ENCODE data around the gene FOXP1.
A peak's percentile ranks its signal among the peaks of the same experiment; 100 is the strongest.

FOXP1 gene

DNA sequence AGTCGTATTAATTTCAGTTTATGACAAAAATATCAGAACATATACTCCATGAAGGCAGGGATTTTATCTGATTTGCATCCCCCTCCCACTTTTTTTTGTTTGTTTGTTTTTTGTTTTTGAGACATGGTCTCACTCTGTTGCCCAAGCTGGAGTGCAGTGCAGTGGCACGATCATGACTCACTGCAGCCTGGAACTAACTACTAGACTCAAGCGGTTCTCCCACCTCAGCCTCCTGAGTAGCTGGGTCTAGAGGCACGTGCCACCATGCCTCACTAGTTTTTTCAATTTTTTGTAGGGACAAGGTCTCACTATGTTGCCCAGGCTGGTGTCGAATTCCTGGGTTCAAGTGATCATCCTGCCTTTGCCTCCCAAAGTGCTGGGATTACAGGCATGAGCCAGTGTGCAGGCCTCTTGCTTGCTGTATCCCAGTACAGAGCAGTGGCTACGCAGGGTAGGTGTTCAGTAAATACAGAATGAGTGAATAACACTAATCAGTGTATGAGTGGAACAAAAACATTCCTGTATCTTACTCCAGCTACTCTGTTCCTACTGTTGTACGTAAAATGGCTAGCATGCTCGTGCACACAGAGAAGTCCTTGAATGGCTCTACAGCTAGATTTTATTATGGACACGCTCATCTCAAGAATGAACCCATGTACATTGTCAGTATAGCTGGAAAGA is 272.4 kb downstream of the FOXP1 start:
- H3K4me3 Mint-ChIP-seq = no peak overlapping the region
- DNase-seq = no peak
- peak overlapping the region; percentile 66 for H3K27ac Mint-ChIP-seq
- H3K36me3 Mint-ChIP-seq (ENCODE audit: low read depth) = peaks cover 5% of the 10 kb centered on the region
- no peaks in the 10 kb centered on the region for H3K9me3 Mint-ChIP-seq
- H3K27me3 Mint-ChIP-seq = no peaks in the 10 kb centered on the region
- peaks cover 79% of the 10 kb centered on the region for H3K4me1 Mint-ChIP-seq (ENCODE audit: low read depth)

DNA sequence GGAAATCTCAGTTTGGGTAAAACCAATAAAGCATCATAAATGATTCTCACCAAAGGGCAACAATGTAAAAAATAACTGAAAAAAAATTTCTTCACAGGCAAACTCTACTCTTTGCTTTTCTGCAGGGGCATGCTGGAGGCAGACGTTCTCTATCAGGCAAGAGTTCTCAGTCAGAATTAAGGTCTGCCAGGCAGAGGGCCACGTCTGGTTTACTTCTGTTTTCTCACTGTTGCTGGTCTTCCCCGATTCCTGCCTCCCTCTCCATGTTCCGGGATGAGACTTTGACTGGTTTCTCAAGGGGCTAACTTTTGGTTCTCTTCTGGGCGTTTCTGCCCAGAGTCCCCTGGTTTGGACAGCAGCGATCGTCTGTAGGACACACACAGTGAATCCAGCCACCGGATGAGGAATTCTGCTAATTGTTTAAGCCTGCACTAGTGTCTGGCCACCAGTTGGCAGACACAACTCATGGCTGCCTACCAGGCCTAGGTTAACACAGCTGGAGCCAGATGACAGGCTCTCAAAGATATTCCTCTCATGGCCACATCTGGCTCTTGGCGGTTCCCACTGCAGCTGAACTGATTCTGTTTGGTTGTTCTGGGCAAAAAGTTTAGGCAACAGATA is 273.1 kb downstream of the FOXP1 start:
- Mint-ChIP-seq H3K27me3 (no peaks in the 10 kb centered on the region), H3K27ac (peak overlapping the region; percentile 66), H3K4me3 (no peak overlapping the region), H3K36me3 (ENCODE audit: low read depth) (peaks cover 8% of the 10 kb centered on the region), H3K4me1 (ENCODE audit: low read depth) (peaks cover 79% of the 10 kb centered on the region), H3K9me3 (no peaks in the 10 kb centered on the region)
- DNase-seq = no peak

- Mint-ChIP-seq H3K9me3 (no peaks in the 10 kb centered on the region), H3K36me3 (ENCODE audit: low read depth) (peaks cover 14% of the 10 kb centered on the region), H3K27ac (peak overlapping the region; percentile 89), H3K27me3 (no peaks in the 10 kb centered on the region), H3K4me3 (peak overlapping the region; percentile 69), H3K4me1 (ENCODE audit: low read depth) (peaks cover 75% of the 10 kb centered on the region)
- no peak for DNase-seq
Measured at GRCh38 chr3:71309886-71310285, 273.6 kb downstream of the FOXP1 start.

GRCh38 chr3:71309342-71309741 is 274.2 kb downstream of the FOXP1 start:
- DNase-seq = no peak
- Mint-ChIP-seq H3K36me3 (ENCODE audit: low read depth) (peaks cover 19% of the 10 kb centered on the region), H3K27me3 (no peaks in the 10 kb centered on the region), H3K4me3 (peak overlapping the region; percentile 69), H3K9me3 (no peaks in the 10 kb centered on the region), H3K27ac (peak overlapping the region; percentile 89), H3K4me1 (ENCODE audit: low read depth) (peaks cover 71% of the 10 kb centered on the region)

DNA sequence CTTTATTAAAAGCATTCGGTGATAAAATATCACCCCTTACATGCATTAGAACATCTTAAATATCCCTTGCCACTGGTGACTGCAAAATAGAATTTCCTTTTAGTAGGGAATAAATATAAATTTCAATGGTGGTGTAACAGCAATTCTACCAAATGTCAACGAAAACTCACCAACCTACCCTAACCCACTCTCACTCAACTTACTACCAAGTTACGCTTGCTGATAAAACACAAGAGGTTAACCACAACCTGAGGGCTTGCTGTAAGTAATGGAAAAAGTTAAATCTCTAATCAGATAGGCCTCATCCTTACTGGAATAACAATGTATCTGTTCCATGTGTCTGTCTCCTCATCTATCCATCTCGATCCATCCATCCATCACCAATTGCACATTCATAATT is 274.7 kb downstream of the FOXP1 start:
- H3K27ac Mint-ChIP-seq = peak overlapping the region; percentile 89
- peaks cover 23% of the 10 kb centered on the region for H3K36me3 Mint-ChIP-seq (ENCODE audit: low read depth)
- no peaks in the 10 kb centered on the region for H3K9me3 Mint-ChIP-seq
- H3K4me3 Mint-ChIP-seq = peak overlapping the region; percentile 69
- no peaks in the 10 kb centered on the region for H3K27me3 Mint-ChIP-seq
- DNase-seq = no peak
- peaks cover 75% of the 10 kb centered on the region for H3K4me1 Mint-ChIP-seq (ENCODE audit: low read depth)

- Mint-ChIP-seq H3K27me3 (no peaks in the 10 kb centered on the region), H3K27ac (peak overlapping the region; percentile 89), H3K4me3 (peak overlapping the region; percentile 69), H3K9me3 (no peaks in the 10 kb centered on the region), H3K36me3 (ENCODE audit: low read depth) (peaks cover 27% of the 10 kb centered on the region), H3K4me1 (ENCODE audit: low read depth) (peaks cover 82% of the 10 kb centered on the region)
- no peak for DNase-seq
Measured at GRCh38 chr3:71307991-71308697, 275.4 kb downstream of the FOXP1 start.

GRCh38 chr3:71305231-71306206 is 278.0 kb downstream of the FOXP1 start:
- H3K36me3 Mint-ChIP-seq (ENCODE audit: low read depth) = peaks cover 33% of the 10 kb centered on the region
- H3K4me1 Mint-ChIP-seq (ENCODE audit: low read depth) = peaks cover 84% of the 10 kb centered on the region
- peak; percentile 70 for DNase-seq
- no peaks in the 10 kb centered on the region for H3K27me3 Mint-ChIP-seq
- H3K4me3 Mint-ChIP-seq = peak overlapping the region; percentile 88
- peak overlapping the region; percentile 98 for H3K27ac Mint-ChIP-seq
- no peaks in the 10 kb centered on the region for H3K9me3 Mint-ChIP-seq

GRCh38 chr3:71304684-71305083 is 278.8 kb downstream of the FOXP1 start:
- peak overlapping the region; percentile 88 for H3K4me3 Mint-ChIP-seq
- DNase-seq = no peak
- peaks cover 84% of the 10 kb centered on the region for H3K4me1 Mint-ChIP-seq (ENCODE audit: low read depth)
- no peaks in the 10 kb centered on the region for H3K9me3 Mint-ChIP-seq
- H3K27me3 Mint-ChIP-seq = no peaks in the 10 kb centered on the region
- H3K27ac Mint-ChIP-seq = peak overlapping the region; percentile 98
- peaks cover 41% of the 10 kb centered on the region for H3K36me3 Mint-ChIP-seq (ENCODE audit: low read depth)

DNA sequence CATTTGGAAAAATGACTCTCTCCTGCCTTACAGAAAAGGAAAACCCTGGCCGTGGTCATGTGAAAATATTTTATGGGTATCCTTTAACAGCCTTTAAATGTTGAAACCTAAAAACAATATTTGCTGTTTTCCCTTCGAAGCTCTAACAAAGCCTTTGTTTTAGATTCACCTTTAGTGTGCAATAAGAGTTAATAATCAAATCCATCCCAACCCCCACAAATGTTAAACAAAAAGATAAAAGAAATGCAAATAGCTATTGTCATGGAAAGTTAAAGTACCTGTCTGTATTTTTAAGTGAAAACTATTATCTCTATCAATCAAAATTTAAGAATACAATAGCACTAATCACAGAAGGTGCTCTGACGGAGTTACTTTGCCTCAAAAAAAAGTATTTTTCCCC is 279.3 kb downstream of the FOXP1 start:
- Mint-ChIP-seq H3K36me3 (ENCODE audit: low read depth) (peaks cover 45% of the 10 kb centered on the region), H3K27ac (peak overlapping the region; percentile 98), H3K9me3 (no peaks in the 10 kb centered on the region)

DNA sequence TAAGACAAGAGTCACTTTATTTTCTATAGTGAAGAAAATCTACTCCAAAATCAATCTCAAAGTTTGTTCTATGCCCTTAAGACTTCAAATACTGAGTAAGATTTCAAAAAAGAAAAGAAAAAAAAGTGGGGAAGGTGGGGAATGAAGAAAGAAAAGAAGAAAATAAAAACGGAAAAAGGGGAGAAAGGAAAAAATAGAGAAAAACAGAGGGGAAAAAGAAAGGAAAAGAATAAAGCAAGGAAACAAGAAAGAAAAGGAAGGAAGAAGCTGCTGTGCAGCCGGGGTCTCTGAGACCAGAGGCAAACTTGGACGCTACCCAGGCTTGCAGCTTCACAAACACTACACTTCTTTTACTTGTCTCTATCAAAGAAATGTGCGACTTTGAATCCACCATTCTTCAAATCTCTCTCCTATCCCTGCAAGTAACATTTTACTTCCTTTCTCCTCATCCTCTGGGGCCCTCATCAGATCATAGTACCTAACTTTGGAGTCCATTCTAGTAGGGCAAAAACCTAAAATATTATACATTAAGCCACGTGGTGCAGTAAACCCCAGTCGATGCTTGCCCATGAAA is 279.8 kb downstream of the FOXP1 start:
- Mint-ChIP-seq H3K36me3 (ENCODE audit: low read depth) (peaks cover 50% of the 10 kb centered on the region), H3K4me1 (ENCODE audit: low read depth) (peaks cover 84% of the 10 kb centered on the region), H3K4me3 (peak overlapping the region; percentile 88), H3K27me3 (no peaks in the 10 kb centered on the region), H3K9me3 (no peaks in the 10 kb centered on the region), H3K27ac (peak overlapping the region; percentile 98)
- DNase-seq = no peak

More for the DNA sequence above, 279.3 kb downstream of the FOXP1 start:
- Mint-ChIP-seq H3K27me3 (no peaks in the 10 kb centered on the region), H3K4me1 (ENCODE audit: low read depth) (peaks cover 84% of the 10 kb centered on the region), H3K4me3 (peak overlapping the region; percentile 88)
- DNase-seq = no peak

DNA sequence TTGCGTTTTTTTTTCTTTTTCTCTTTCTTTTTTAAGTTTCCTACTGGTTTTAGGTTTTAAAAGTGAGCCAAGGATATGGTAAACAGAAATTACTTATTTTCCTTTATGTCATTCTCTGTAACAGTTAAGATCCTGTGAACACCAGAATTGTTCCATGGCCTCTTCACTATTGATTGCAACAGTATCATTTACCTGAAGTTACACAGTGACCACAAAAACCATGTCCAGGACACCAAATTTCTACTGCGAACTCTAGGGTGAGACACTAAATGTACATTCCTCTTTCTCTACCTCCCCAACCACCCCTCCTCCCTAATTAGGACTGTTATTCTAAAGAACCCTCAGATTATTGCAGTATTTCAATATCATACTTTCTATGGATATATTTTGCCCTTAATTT is 280.9 kb downstream of the FOXP1 start:
- no peak for DNase-seq
- peaks cover 81% of the 10 kb centered on the region for H3K4me1 Mint-ChIP-seq (ENCODE audit: low read depth)
- peak overlapping the region; percentile 88 for H3K4me3 Mint-ChIP-seq
- no peaks in the 10 kb centered on the region for H3K27me3 Mint-ChIP-seq
- peaks cover 61% of the 10 kb centered on the region for H3K36me3 Mint-ChIP-seq (ENCODE audit: low read depth)
- peak overlapping the region; percentile 98 for H3K27ac Mint-ChIP-seq
- H3K9me3 Mint-ChIP-seq = no peaks in the 10 kb centered on the region

DNA sequence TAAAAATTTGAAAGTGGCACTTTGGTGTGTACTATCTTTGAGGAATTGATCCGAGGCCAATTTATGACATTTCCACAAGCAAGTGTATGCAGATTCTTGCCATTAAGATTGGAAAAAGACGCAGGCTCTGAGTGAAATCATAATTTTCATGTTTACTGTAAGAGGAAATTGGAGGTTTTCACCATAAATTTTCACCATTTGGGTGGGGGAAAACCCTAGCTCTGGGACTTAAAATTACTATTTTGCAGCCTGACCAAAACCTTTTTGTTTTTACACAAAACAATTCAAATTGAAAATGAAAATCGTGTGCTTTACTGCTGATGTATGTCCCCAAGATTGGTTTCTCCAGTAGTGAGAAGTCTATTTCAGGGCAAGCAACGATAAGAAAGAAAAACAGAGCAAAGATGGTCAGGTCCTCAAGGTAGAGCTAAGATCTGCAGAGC is 282.6 kb downstream of the FOXP1 start:
- H3K4me3 Mint-ChIP-seq = peak overlapping the region; percentile 88
- peaks cover 78% of the 10 kb centered on the region for H3K36me3 Mint-ChIP-seq (ENCODE audit: low read depth)
- no peaks in the 10 kb centered on the region for H3K27me3 Mint-ChIP-seq
- H3K9me3 Mint-ChIP-seq = no peaks in the 10 kb centered on the region
- DNase-seq = no peak
- peak overlapping the region; percentile 98 for H3K27ac Mint-ChIP-seq
- H3K4me1 Mint-ChIP-seq (ENCODE audit: low read depth) = peaks cover 83% of the 10 kb centered on the region

DNA sequence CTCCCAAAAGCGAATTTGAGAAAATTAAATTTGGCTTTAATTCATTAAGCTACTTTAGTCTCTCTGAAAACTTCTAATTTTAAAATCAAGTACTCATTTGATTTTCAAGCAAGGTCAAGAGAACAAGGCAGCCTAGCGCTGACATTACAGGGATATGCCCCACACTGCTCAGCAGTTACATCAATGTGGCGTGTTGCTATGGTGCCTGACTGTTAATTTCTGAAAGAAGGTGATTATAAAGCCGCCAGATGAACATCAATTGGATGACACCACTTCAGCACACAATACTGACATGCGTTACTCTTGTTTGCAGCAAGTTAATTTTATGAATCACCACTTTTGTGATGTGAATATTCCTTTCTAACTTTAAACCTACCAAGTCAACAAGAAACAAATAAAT is 284.4 kb downstream of the FOXP1 start:
- no peaks in the 10 kb centered on the region for H3K9me3 Mint-ChIP-seq
- peaks cover 80% of the 10 kb centered on the region for H3K36me3 Mint-ChIP-seq (ENCODE audit: low read depth)
- H3K27me3 Mint-ChIP-seq = no peaks in the 10 kb centered on the region
- peak overlapping the region; percentile 98 for H3K27ac Mint-ChIP-seq
- peak overlapping the region; percentile 88 for H3K4me3 Mint-ChIP-seq
- DNase-seq = no peak
- H3K4me1 Mint-ChIP-seq (ENCODE audit: low read depth) = peaks cover 91% of the 10 kb centered on the region

DNA sequence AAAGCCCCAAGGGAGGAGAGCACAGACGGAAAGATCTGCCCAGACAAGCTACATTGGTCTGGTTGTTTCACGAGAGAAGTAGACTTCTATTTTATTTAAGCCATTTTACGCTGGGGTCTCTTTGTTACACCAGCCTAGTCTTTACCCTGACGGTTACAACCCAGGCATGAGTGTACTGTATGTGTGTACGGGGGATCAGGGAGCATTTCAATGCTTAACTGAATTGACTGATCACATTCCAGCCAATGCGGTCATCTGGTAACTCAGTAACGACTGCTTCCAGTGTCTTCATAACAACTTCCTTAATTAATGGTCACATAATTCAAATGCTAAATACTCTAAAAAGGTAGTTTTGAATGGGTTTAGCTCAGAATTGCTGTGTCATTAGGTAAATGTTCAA is 288.6 kb downstream of the FOXP1 start:
- Mint-ChIP-seq H3K27me3 (no peaks in the 10 kb centered on the region), H3K4me3 (no peak overlapping the region), H3K36me3 (ENCODE audit: low read depth) (peaks cover 90% of the 10 kb centered on the region), H3K27ac (peak overlapping the region; percentile 18), H3K9me3 (no peaks in the 10 kb centered on the region), H3K4me1 (ENCODE audit: low read depth) (peaks cover 82% of the 10 kb centered on the region)
- DNase-seq = no peak
